ENCODE measurements around the gene LYZL1.

DNA sequence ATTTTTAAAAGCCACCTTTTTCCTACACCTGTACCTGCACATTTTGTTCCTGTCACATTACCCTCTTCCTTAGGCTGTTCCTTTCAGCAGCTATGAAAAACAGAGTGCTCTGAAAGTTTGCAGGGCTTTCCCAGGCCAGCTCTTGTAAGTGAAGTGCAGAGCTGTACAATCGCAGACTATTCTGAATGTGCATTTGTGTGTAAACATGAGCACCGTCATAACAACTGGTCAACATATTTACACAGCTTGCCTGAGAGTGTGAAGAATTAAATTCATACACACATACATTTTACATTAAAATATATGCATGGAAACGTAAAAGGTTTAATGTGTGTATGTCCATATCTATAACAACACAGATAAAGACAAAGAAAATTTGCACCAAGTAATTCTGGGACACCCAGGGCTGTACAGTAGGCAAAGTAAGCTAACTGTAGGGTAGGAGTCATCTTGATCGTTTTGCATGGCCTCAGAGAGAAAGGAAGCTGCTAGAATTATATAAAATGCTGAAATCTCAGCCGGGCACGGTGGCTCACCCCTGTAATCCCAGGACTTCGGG lies 23.6 kb upstream of the LYZL1 start:
- TF ChIP-seq PKNOX1 (IDR thresholded peaks at IDR 0.05): no peak
- no peak for TF ChIP-seq FOXA1 (IDR thresholded peaks at IDR 0.05)
- no peak for TF ChIP-seq BHLHE40 (IDR thresholded peaks at IDR 0.05; ENCODE audit: borderline replicate concordance)
- no peak for TF ChIP-seq ELF4 (IDR thresholded peaks at IDR 0.05)
